Esophagus squamous epithelium (tissue), 5 donors: ENCODE data around the gene RASSF7. TPM values are rescaled to one million over a fixed set of nuclear protein-coding genes. Genes with fewer than 3 reads are reported as not detected.

Experiments
- DNase-seq: peaks from one replicate; lab custom pipeline; 2025; lab: John Stamatoyannopoulos, UW
- H3K27ac ChIP-seq, 4 donors: fragments of 200-600 bp; sonication (generic); one replicate each; pipeline ENCODE4 v1.5.1; 2016 to 2019; ENCODE audit warnings: mild to moderate bottlenecking in 1 of 4
- H3K27me3 ChIP-seq, 4 donors: fragments of 200-600 bp; sonication (generic); 1 replicate in 3 of 4; 2 replicates in 1 of 4; pipeline versions ENCODE4 v1.5.1 to v1.6.0; 2017 to 2021; ENCODE audit warnings: antibody characterized with exemption in 1 of 4
- H3K36me3 ChIP-seq, 3 donors: fragments of 200-600 bp; sonication (generic); one replicate each; pipeline ENCODE4 v1.5.1; 2016 to 2019
- H3K4me1 ChIP-seq, 3 donors: fragments of 200-600 bp; sonication (generic); one replicate each; pipeline ENCODE4 v1.5.1; 2017 to 2019
- H3K4me3 ChIP-seq, 4 donors: fragments of 200-600 bp; sonication (generic); 1 replicate in 3 of 4; 2 replicates in 1 of 4; pipeline ENCODE4 v1.5.1; 2016 to 2019; ENCODE audit warnings: mild to moderate bottlenecking in 2 of 4, moderate library complexity in 1 of 4
- H3K9me3 ChIP-seq, 3 donors: fragments of 200-600 bp; sonication (generic); one replicate each; pipeline ENCODE4 v1.5.1; 2016 to 2019
- CTCF ChIP-seq, 6 experiments: fragments of 450-650 bp in 4 of 6; fragments of 200-600 bp in 2 of 6; sonication (generic) in 2 of 6; IDR thresholded peaks; one replicate each; pipeline ENCODE4 v1.5.1; 2016 to 2019; ENCODE audit warnings: antibody characterized with exemption in 6 of 6, mild to moderate bottlenecking in 4 of 6, moderate library complexity in 4 of 6
- POLR2A ChIP-seq, 4 donors: fragments of 450-650 bp; IDR thresholded peaks; one replicate each; pipeline ENCODE4 v1.6.1; 2017; ENCODE audit warnings: antibody characterized with exemption in 4 of 4, mild to moderate bottlenecking in 4 of 4, moderate library complexity in 3 of 4
- WGBS, 2 donors: methylation state at CpG; one replicate each; pipeline ENCODE4 v1.1.5; 2018; 5-methylcytosine and 5-hydroxymethylcytosine counted together
- intact Hi-C: fragments of 100-400 bp; cut with DNase I; formaldehyde crosslinking; loops from one replicate; pipeline ENCODE4 v1.15.0; 2022
- total RNA-seq, 4 donors: library from RNA; depleted of rRNA; stranded (reverse); fragments of >200 nt; gene quantifications; one replicate each; pipeline ENCODE4 v1.1.0, GENCODE V29; 2016
- donor health status: DM: yes; HTN: yes; CAD: no.

RASSF7 gene
- total RNA-seq, 4 donors from 2014 or later: 35.7 to 54.0 (median 44.4) TPM

DNA sequence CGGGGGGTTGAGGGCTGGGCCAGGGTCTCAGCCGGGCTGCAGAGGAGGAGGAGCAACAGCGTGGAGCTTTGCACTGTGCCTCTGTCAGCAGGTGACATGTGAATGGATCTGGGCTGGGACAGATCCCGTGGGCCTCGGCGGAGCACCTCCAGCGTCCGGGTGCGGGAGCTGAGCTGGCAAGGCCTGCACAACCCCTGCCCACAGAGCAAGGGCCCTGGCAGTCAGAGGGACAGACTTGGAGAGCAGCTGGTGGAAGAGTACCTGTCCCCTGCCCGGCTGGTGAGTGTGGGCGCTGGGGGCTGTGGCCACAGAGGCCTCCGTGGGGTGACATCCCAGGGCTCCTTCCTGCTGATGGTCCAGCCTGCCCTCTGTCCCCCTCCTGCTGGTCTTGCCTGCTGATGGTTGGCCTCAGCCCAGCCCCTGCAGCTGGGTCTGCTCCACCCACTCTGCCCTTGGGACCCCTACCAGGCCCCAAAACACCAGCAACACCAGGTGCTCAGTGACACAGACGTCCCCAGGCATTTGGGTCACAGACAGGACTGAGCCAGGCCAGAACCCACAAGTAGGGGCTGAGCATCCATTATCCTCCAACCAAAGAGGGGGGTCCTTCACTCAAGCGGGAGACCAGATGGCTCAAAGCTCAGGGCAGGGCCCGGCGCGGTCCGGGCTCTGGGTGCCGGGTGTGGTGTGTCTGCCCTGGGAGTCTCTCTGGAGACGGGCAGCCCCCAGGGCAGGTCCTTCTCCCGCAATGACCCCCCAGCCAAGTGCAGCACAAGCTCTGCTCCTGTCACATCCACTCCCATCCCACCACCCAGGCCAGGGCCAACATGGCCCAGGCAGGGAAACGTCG, 20.0 kb upstream of the RASSF7 start:
- Histone ChIP-seq H3K36me3 (no peaks in the 10 kb centered on the region), H3K4me1 (peaks cover 19 to 33% (median 20%) of the 10 kb centered on the region in 3 donors), H3K27me3 (no peaks in the 10 kb centered on the region), H3K9me3 (no peaks in the 10 kb centered on the region), H3K27ac (no peak overlapping the region), H3K4me3 (no peak overlapping the region)
- no peak for DNase-seq
- WGBS, 2 donors: 93 to 100% methylated on average over 3 to 4 of the region's 23 CpGs
- TF ChIP-seq CTCF (IDR thresholded peaks at IDR 0.05) (no peak), POLR2A (IDR thresholded peaks at IDR 0.05) (no peak)
- intact Hi-C loops: no loop called here

DNA sequence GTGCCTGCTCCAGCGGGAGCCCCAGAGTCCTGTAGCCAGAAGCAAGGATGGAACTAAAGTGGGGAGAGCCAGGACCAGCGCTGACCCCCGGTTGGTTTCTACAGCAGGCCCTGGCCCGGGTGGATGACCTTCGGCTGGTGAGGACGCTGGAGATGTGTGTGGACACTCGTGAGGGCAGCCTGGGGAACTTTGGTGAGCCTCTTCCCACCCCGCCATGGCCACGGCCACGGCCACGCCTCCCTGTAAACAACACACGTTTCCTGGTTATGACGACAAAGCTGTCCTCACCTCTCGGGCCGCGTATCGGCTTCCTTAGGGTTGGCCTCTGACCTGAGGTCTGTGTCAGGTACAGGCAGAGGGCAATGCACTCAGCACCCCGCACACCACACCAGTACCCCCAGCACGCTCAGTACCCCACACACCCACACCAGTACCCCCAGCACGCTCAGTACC, 19.3 kb upstream of the RASSF7 start:
- 90 to 93% methylated on average over 6 to 8 of the region's 20 CpGs for WGBS, 2 donors
- peaks cover 13 to 26% (median 15%) of the 10 kb centered on the region in 3 donors for H3K4me1 ChIP-seq
- H3K27ac ChIP-seq: no peak overlapping the region
- TF ChIP-seq CTCF (IDR thresholded peaks at IDR 0.05) (no peak), POLR2A (IDR thresholded peaks at IDR 0.05) (no peak)
- no peak overlapping the region for H3K4me3 ChIP-seq
- no peaks in the 10 kb centered on the region for H3K27me3 ChIP-seq
- no peak for DNase-seq
- H3K9me3 ChIP-seq: no peaks in the 10 kb centered on the region
- H3K36me3 ChIP-seq: no peaks in the 10 kb centered on the region
- intact Hi-C loops: no loop called here

GRCh38 chr11:544817-545166, 16.0 kb upstream of the RASSF7 start:
- no peaks in the 10 kb centered on the region for H3K27me3 ChIP-seq
- intact Hi-C loops: no loop called here

DNA sequence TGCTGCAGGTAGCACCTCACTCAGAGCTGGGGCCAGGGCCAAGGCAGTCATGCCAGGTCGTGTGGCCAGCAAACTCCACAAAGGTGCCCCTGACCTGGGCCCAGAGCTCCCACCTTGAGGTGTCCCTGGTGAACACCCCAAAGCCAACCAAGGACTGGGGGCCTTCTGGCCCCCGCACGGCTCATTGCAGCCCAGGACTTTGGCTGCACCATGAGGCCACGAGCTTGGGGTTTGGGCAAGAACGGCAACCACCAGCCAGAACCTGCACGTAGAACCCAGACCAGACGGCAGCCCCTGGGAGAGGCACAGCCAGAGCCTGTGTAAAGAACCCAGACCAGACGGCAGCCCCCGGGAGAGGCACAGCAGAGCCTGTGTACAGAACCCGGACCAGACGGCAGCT, 15.6 kb upstream of the RASSF7 start:
- Histone ChIP-seq H3K36me3 (no peaks in the 10 kb centered on the region), H3K4me3 (no peak overlapping the region), H3K4me1 (peaks cover 0 to 8% (median 0%) of the 10 kb centered on the region in 3 donors), H3K9me3 (no peaks in the 10 kb centered on the region), H3K27ac (no peak overlapping the region), H3K27me3 (no peaks in the 10 kb centered on the region)
- no peak for DNase-seq
- WGBS, 2 donors: 77 to 100% methylated on average over 1 to 4 of the region's 11 CpGs
- intact Hi-C loops: no loop called here
- TF ChIP-seq POLR2A (IDR thresholded peaks at IDR 0.05) (no peak), CTCF (IDR thresholded peaks at IDR 0.05) (no peak)

More at GRCh38 chr11:544817-545166, 16.0 kb upstream of the RASSF7 start:
- H3K9me3 ChIP-seq: no peaks in the 10 kb centered on the region
- TF ChIP-seq POLR2A (IDR thresholded peaks at IDR 0.05) (no peak), CTCF (IDR thresholded peaks at IDR 0.05) (no peak)
- no peak overlapping the region for H3K4me3 ChIP-seq
- 51 to 75% methylated on average over 2 to 3 of the region's 5 CpGs for WGBS, 2 donors
- no peaks in the 10 kb centered on the region for H3K36me3 ChIP-seq
- no peak overlapping the region for H3K27ac ChIP-seq
- H3K4me1 ChIP-seq: peaks cover 0 to 8% (median 0%) of the 10 kb centered on the region in 3 donors
- DNase-seq: no peak
